Measurements from ENCODE around the gene EPG5.

DNA sequence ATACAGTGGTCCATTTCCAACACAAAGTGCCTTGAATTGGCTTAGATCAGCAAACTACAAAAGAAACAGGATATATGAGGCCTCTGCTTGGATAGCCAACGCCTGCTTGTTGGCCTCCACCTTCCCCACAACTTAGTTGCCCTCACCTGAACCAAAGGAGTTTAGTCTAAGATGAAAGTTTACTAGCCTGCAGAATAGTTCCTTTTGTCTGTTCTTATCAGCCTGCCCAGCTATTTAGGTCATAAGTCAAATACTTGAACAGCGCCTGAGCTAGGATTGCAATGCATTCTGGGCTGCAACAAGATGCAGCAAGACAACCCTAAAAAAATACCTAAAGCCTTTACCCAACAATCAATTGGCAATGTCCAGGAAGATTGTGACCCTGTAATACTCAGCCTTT, 13.1 kb upstream of the EPG5 start:
- TF ChIP-seq CTCF (IDR thresholded peaks at IDR 0.05; ENCODE audit: low read length): no peak
- no peak for TF ChIP-seq EZH2 (IDR thresholded peaks at IDR 0.05; ENCODE audit: borderline replicate concordance, low read length)

Data from OCI-LY1 (cell line).